ENCODE data around the gene SYDE2.

SYDE2 gene

GRCh38 chr1:85172684-85173337, 28.0 kb downstream of the SYDE2 start:
- H3K4me3 ChIP-seq (ENCODE audit: low read length): no peak overlapping the region
- no peak for TF ChIP-seq CTCF (conservative IDR thresholded peaks at IDR 0.05; ENCODE audit: low read depth, low read length)
- DNase-seq (ENCODE audit: low read depth): no peak

- no peak for TF ChIP-seq CTCF (conservative IDR thresholded peaks at IDR 0.05; ENCODE audit: low read depth, low read length)
- no peak for DNase-seq (ENCODE audit: low read depth)
- H3K4me3 ChIP-seq (ENCODE audit: low read length): no peak overlapping the region
Measured at GRCh38 chr1:85171721-85172120, 29.1 kb downstream of the SYDE2 start.

- no peak for TF ChIP-seq CTCF (conservative IDR thresholded peaks at IDR 0.05; ENCODE audit: low read depth, low read length)
- DNase-seq (ENCODE audit: low read depth): no peak
- no peak overlapping the region for H3K4me3 ChIP-seq (ENCODE audit: low read length)
Measured at GRCh38 chr1:85168884-85169283, 31.9 kb downstream of the SYDE2 start.

GRCh38 chr1:85166351-85166750, 34.5 kb downstream of the SYDE2 start:
- H3K4me3 ChIP-seq (ENCODE audit: low read length): no peak overlapping the region
- no peak for DNase-seq (ENCODE audit: low read depth)
- TF ChIP-seq CTCF (conservative IDR thresholded peaks at IDR 0.05; ENCODE audit: low read depth, low read length): no peak

GRCh38 chr1:85158910-85159309, 41.9 kb downstream of the SYDE2 start:
- H3K4me3 ChIP-seq (ENCODE audit: low read length): no peak overlapping the region
- no peak for TF ChIP-seq CTCF (conservative IDR thresholded peaks at IDR 0.05; ENCODE audit: low read depth, low read length)

GRCh38 chr1:85157436-85157835, 43.4 kb downstream of the SYDE2 start:
- no peak overlapping the region for H3K4me3 ChIP-seq (ENCODE audit: low read length)
- no peak for TF ChIP-seq CTCF (conservative IDR thresholded peaks at IDR 0.05; ENCODE audit: low read depth, low read length)
- no peak for DNase-seq (ENCODE audit: low read depth)

More at GRCh38 chr1:85158910-85159309, 41.9 kb downstream of the SYDE2 start:
- no peak for DNase-seq (ENCODE audit: low read depth)

GRCh38 chr1:85153149-85153891, 47.5 kb downstream of the SYDE2 start:
- TF ChIP-seq CTCF (conservative IDR thresholded peaks at IDR 0.05; ENCODE audit: low read depth, low read length): no peak
- DNase-seq (ENCODE audit: low read depth): no peak
- H3K4me3 ChIP-seq (ENCODE audit: low read length): no peak overlapping the region
